GM21825 (cell line): ENCODE data around the gene NMT1.

ENCODE experiments used
- ATAC-seq: cut with Tn5 transposase; IDR thresholded peaks from one replicate; pipeline ENCODE4 v1.9.1; 2021; ENCODE audit warnings: mild to moderate bottlenecking, moderate library complexity; ENCODE audit not compliant: unreplicated experiment

Gene NMT1

DNA sequence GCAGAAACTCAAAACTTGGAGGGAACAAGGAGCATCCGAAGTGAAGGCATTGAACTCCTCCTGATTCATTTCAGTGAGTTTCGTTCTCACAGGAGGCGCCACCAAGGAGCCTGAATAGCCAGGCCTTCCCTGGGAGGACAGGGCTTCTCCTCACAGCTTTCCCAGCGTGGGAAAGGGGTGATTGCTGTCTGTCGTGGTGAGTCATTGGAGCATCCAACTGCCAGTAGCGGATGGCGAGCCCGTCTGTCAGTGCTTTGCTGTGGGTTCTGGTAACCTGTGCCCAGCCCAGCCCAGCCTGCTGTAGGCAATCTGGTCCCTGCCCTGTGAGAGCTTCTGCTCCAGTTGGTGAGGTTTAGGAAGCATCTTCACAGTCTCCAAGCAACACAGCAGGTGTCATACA is 42.9 kb downstream of the NMT1 start:
- no peak for ATAC-seq

DNA sequence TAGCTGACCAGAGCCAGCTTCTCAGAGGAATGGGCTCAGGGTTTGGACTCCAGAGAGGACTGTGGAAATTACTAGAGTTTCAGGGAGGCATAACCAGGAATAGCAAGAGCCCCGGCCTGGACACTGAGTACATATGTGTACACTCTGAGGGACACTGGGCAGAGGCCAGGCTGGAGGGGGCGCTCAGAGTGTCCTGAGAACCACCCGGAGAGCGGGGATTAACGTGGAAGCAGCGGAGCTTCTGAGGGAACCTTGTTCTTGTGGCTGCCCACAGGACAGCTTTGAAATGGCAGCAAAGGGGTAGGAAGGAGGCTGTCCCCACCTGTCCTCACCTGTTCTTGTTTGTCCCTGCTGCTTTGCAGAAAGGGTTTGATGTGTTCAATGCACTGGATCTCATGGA is 43.4 kb downstream of the NMT1 start:
- ATAC-seq = no peak

DNA sequence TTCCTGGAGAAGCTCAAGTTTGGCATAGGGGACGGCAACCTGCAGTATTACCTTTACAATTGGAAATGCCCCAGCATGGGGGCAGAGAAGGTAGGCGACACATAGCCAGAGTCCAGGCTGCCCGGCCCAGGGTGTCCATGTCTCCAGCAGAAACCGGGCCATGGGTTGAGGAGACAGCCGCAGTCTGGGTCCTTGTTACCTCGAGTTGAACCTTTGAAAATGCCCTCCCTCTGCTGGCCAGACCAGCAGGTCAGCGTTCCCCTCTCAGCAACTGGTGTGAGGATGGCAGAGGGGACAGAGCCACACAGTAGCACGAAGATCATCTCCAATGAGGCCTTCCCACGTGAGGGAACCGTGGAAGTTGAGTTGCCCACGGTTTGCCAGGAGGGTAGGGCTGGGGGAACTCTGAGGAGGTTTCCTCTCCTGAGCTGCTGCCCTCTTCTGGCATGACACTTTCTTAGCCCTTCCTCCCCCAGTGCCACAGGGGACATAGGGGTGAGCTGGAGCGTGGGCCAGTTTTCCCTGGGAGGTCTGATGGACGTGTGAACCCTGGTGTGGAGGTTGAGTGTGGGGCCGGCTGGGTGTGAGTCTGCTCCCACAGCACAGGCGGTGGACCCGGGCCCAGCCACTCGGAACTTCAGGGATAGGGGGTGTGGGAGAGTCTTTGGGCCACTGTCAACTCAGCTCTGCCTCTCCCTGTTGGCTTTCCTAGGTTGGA is 43.9 kb downstream of the NMT1 start:
- ATAC-seq = no peak

DNA sequence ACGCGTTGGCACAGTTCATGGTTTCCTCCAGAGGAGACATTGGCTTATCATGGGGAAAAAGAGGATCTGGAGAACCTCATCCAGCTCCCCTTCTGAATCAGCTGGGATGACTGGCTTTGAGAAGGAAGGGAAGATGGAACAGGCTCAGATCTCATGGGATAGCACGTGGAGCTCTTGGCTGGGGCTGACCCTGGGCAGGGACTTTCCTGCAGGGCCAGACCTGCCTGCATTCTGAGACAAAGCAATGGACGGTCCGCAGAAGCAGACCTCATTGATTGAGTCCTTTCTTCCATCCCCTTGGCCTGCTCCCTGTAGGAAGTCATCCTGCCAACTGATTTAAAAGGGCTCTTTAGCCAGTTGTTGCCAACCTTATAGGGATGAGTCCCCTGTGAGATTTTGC is 45.0 kb downstream of the NMT1 start:
- no peak for ATAC-seq

DNA sequence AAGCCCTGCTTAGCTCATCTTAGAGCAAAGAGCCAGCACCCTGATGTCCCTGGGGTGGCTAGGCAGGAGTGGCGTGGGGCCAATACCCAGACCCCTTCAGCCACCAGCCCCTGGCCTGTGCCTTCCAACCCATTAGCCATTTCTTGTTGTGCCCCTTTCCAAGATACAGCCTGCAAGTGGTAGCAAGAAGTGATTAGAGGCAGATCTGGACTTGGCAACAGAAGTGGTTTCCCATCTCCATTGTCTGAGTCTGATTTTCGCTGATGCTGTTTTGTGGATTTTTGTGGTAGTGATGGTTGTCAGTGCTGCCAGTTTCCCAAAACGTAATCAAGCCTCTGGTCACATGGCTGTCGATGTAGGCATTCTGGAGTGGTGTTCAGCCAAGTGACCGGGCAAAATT is 45.5 kb downstream of the NMT1 start:
- ATAC-seq = no peak

DNA sequence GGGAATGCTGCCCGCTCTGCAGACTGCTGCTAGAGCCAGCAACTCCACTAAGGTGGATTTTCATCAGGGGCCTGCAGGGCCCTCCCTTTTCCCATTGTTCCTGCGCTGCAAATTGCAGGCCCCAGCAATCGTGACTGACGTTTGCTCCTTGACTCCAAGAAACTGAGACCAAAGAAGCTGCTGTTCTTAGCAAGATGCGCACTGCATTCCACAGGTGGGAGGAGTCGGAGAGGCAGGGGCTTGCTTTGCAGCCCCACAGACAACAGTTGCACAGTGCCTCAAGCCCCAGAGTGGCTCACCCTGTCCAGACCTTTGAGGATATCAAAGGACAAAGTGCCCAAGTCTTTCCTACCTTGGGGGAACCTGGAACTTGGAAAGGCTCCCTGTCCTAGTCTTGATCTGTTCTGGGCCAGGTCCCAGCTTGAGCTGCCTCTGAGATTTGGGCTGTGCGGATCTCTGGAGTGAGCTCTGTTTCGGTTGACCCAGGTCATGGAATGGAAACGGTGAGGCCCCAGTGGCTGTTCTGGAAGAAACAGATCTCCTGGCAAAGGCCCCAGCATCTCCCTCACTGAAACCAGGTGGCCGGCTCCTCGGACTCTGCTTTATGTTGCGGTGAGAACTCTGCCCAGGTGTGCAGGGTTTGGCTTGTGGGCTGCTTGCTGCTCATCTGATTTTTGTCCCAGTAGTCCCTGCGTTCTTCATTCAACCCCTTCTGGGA is 46.3 kb downstream of the NMT1 start:
- no peak for ATAC-seq

DNA sequence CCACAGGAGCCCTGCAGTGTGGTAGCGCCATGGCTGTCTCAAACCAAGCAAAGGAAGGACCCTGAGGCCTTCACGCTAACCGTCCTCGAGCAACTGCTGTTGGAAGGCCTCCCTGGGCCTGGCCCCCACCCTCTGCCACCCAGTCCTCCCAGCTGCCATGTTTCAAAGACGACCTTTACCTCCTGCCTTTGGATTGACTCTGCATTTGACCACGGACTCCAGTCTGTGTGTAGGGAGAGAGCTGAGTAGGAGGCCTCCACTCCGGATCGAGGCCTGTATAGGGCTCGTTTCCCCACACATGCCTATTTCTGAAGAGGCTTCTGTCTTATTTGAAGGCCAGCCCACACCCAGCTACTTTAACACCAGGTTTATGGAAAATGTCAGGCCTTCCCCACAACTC is 46.9 kb downstream of the NMT1 start:
- no peak for ATAC-seq

DNA sequence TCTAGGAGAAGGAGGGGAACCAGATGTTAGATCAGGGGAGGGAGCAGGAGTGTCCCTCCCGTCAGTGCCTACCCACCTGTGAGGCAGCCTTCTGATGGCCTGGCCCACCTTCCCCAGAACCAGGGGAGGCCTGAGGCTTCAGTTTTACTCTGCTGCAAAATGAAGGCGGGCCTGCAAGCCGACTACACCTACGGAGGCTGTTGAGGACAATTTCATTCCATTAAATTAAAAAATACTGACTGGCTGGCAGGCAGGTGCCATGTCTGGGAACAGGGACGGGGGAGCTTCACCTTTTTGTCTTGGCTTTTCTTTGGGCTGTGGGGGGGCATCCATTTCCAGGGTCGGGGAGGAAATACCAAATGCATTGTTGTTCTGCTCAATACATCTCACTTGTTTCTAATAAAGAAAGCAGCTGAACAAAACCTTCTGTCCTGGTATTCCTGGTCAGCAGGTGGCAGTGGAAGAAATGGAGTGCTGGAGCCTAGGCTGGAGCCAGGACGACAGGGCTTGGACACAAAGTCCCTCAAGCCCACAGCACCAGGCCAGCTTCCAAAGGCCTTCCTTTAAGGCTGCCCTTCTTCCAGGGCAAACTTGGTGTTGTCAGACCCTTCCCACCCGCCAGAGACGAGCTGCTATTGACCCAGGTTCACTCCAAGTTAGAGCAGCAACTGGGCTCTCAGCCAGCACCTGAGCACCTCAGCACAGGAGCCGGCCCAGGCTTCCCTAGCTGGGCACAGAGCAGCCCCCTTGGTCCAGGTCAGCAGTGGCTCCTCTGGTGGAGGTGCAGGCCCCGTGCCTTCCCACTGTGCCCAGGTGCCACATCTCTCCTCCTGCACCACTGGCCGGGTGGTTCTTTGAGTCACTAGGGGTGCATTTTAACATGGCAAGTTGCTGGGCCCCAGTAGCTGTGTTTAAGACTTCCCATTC is 47.7 kb downstream of the NMT1 start:
- no peak for ATAC-seq

DNA sequence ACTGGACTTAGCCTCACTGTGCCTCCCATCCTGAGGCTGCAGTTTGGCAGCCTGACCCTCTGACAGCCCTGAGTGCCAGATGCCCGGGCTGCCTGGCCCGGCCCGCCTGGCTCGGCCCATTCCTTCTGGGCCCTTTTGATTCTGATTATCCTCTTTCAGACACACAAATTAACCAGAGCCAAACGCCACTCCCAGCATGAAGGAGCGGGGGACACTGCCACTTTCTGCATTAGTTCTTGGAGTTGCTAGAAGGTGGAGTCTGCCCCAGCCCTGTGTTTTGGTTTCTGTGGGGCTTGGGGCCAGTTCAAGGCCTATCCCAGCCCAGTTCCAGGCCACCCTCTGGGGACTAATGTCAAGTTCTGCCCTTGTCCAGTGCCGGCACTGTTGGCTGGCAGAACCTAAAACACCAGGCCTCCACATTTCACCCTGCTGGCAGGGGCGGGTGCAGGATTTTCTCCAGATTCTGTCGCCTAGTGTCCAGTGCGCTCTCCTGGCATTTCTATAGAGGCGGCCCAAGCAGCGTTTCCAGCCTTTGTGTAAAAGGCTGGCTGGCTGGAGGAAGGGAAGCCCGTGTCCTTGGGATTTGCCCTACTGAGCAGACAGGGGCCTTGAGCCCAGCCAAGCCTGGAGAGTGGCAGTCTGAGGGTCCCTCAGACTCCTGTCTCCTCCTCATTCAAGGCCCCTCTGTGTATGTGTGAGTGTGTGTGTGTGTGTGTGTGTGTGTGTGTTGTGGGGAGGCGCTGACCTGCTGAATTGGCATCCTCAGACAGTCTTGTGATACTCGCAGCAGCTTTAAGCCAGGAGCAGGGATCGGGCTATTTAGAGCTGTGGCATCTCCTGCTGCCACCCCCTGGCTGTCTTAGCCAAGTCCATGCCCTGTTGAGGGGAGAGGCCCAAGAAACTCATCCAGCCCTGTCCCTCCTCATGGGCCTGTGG is 49.8 kb downstream of the NMT1 start:
- ATAC-seq = no peak

DNA sequence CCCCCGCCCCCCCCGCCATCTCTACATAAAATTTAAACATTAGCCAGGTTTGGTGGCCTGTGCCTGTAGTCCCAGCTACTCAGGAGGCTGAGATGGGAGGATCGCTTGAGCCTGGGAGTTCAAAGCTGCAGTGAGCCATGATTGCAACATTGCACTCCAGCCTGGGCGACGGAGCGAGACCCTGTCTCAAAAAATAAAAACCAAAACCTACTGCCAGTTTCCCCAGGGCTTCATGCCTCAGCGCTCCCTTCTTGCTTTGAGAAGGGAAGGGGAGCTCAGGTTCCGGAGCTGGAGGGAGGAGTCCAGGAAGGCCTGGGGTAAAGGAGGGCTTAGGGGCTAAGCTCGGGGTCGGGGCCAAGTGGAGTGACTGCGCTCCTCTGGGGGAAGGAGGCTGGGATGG is 50.7 kb downstream of the NMT1 start:
- no peak for ATAC-seq

DNA sequence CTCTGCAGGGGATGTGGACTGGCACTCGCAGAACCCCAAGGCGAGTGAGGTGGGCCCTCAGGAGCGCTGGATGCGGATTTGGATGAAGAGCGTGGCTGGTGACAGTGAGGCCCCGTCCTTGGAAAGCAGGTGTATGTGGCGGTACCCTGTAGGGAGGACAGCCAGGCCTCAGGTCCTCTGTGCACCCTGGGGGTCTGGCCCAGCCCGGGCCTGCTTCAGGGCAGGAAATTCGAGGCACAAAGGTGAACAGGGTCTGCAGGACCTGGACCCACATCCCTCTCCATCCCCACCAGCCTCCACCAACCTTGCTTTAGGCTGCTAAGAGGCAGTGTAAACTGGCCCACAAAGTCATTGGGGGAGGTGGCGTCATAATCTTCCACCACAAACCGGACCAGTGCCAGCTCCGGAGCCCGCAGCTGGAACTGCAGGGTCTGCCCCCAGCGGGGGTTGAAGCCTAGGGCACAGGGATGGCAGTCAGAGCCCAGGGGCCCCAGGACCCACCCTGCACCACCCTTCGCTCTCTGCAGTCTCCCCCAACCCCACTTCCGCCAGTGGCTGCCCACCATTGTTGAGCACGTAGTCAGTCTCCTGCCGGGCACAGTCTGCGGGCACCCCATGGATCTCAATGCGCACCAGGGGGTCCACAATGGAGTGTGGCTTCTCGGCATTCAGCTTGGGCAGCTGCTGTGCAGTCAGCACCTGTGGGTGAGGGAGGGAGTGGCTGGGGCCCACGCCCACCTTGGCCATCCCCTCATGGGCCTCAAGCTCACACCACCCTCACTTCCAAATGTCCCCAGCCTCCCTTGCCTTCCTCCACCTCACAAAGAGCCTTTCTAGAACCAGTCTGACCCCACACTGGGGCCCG is 51.7 kb downstream of the NMT1 start:
- no peak for ATAC-seq

DNA sequence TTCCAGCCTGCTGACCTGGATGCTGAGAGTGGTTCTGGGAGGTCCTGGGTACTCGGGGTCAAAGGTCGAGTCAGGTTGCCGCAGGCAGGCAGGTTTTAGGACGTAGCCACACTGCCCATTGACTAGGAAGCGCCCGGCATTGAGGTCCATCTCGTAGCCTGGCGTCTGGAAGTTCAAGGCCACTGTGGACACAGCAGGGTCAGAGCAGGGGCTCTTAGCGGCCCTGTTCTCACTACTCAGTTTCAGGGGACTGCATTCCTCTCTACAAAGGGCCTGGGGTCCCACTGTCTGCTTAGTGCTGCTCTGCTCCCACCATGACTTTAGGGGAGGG is 52.3 kb downstream of the NMT1 start:
- ATAC-seq = no peak

DNA sequence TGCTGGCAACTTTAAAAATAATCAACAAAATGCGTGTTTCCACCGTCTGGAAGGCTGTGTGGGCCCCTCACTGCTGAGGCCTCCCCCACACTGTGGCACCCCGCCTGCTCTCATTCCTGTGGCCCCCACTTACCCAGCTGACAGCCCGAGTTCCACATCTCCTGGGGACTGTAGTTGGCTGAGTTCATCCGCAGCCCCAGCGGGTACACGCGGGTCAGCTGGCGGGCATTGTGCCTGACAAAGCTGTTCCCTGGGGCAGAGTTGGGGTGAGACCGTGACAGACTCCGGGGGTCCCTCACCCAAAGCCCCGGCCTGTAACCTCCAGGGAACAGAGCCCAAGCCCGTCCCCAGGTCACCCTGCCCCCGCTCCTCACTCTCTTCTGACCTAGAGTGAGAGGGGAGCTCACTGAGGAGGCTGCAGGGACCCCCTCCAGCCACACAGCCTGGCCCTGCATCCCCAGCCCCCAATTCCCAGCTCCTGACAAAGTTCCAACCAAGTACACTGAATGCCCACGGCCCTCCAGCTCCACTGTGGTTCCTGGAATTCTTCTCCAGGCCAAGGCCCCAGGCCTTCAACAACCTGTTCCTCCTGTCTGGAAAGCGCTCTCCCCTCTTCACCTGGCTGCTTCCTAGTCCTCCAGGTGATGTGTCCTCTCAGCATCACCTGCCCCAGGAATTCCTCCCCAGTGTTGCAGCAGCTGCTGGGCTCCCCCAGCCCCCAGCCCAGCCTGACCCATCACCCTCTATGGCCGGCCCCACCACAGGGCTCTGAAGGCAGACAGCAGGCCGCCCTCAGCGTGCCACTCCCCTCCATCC is 53.2 kb downstream of the NMT1 start:
- no peak for ATAC-seq

DNA sequence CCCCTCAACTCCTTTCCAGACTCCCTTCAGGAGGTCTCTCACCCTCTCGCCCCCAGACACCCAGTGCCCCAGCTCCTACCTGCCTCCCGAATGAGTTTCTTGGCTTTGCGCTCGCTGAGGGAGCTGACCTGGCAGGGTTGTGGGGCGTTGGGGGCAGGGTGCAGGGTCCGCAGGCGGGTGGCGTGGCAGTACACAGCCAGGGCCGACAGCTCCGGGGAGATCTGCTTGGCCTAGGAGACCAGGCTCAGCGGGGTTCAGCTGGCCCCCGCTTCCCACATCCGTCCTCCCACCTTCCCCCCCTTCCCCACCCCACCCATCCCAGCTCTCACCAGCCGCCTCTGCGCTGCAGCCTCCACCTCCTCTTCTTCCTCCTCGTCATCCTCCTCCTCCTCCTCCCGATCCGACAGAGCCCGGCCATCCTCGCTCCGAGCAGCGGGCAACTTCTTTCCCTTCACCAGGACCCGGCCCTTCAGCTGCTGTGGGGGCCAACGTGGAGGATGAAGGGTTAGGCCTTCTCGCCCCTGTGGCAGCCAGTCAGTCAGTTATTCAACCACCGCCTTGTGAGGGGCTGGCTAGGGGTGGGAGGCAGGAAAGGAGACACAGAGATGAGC is 54.0 kb downstream of the NMT1 start:
- ATAC-seq = no peak

DNA sequence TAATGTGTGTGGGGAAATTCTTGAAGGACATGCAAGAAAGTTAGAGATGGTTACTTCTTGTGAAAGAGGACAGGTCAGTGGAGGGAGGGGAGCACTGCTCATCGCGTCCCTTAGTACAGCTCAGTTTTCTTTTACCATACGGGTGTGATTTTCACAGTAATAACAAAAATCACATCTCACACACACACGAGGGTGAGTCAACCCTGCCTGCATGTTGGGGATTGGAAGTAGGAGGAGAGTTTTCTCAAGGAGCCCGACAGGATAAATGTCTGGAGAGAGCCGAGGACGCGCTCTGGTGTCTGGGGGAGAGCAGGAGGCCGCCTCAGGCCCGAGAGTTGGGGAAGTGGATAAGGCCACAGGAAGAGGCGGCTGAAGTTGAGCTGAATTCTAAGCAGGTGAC is 54.8 kb downstream of the NMT1 start:
- ATAC-seq = no peak

DNA sequence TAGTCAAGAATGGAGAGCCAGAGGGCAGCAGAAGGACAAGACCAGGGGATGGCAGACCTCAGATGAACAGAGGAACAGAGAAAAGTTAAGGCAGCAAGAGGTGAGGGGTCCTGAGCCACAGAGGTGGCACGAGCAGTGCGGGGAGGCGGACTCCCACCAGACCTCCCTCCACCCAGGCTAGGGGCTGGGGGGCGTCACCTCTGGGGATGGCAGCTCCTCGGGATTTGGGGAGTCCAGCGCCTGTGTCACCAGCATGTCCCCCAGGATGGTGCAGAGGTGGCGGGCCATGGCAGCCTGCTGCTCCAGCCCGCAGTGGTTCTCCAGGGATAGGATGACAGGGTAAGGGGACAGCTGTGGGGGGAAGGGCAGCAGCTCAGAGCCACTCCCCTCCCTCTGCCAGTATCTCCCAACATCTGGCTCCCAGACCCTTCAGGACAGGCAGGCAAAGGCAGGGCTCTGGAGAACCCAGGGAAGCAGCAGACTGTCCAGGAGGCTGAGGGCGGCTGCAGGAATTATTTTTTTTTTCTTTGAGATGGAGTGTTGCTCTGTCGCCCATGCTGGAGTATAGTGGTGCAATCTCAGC is 55.4 kb downstream of the NMT1 start:
- ATAC-seq = no peak

DNA sequence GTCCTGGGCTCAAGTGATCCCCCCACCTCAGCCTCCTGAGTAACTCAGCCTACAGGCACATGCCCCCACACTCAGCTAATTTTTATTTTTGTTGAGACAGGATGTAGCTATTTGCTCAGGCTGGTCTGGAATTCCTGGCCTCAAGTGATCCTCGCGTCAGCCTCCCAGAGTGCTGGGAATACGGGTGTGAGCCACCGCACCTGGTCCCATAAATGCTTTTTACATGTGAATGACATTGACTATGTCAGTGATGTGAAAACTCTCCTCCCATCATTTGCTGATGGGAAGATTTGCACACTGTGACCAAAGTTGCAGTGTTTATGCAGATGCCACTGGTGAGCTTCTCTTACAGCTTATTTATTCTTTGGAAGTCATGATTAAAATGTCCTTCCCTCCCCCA is 56.2 kb downstream of the NMT1 start:
- ATAC-seq = no peak
